ENCODE results near the gene TBC1D22A. TPM values are rescaled to one million over a fixed set of nuclear protein-coding genes. Genes with fewer than 3 reads are reported as not detected.

Gene TBC1D22A
- total RNA-seq, 1 experiment from 2014 or later = 32.6 TPM

DNA sequence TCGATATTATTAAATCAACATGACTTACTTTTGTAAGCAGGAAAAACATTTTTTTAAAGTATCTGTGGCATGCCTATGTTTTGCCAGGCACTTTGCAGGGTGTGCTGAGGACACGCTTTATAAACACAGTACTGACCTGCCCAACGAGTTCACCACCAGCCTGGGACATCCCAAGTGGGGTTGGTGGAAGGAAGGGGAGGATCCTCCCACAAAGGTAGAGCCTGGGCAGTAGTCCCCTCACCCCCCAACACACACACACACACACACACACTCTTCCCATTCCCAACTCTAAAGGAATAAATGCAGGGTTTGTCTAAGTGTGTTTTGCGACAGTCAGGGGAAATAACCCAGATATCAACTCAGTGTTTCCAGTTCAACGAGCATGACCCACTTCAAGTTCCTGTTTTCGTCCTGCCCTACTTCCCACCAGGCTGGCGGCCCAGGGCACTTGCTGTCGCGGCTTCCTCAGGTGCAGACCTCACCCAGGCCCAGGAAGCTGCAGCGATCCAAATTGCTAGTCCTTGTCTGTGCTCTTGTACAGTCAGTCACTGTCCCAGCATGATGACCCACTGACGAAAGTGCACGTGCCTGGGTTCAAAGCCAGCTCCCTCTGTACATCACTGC lies 27.5 kb upstream of the TBC1D22A start:
- intact Hi-C loops (cut with micrococcal nuclease; ENCODE audit: unreplicated experiment) = no loop called here
- Histone ChIP-seq H3K9me3 (no peaks in the 10 kb centered on the region), H3K4me1 (peaks cover 16% of the 10 kb centered on the region), H3K36me3 (ENCODE audit: control insufficient read depth, insufficient read depth, low read length) (no peaks in the 10 kb centered on the region), H3K4me3 (ENCODE audit: low read depth, low read length) (no peak overlapping the region), H3K27me3 (replicated peaks; ENCODE audit: control insufficient read depth, insufficient read depth, low read length) (no peaks in the 10 kb centered on the region)
- TF ChIP-seq, protein P1, sequence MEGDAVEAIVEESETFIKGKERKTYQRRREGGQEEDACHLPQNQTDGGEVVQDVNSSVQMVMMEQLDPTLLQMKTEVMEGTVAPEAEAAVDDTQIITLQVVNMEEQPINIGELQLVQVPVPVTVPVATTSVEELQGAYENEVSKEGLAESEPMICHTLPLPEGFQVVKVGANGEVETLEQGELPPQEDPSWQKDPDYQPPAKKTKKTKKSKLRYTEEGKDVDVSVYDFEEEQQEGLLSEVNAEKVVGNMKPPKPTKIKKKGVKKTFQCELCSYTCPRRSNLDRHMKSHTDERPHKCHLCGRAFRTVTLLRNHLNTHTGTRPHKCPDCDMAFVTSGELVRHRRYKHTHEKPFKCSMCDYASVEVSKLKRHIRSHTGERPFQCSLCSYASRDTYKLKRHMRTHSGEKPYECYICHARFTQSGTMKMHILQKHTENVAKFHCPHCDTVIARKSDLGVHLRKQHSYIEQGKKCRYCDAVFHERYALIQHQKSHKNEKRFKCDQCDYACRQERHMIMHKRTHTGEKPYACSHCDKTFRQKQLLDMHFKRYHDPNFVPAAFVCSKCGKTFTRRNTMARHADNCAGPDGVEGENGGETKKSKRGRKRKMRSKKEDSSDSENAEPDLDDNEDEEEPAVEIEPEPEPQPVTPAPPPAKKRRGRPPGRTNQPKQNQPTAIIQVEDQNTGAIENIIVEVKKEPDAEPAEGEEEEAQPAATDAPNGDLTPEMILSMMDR (IDR thresholded peaks at IDR 0.05; ENCODE audit: insufficient read depth in 1 of 2, low read depth in 1 of 2, low read length in 1 of 2, severe bottlenecking in 1 of 2, unreplicated experiment in 1 of 2) = no peak
- DNase-seq = peak in 1 of 2 experiments; percentile 23
- ChIA-PET POLR2A (no interaction called here), CTCF (no interaction called here)
- H3K4me1 Mint-ChIP-seq (ENCODE audit: low read depth, unreplicated experiment) = peaks cover 16% of the 10 kb centered on the region
- no peak overlapping the region for H3K27ac Mint-ChIP-seq (ENCODE audit: unreplicated experiment)
- H3K4me3 Mint-ChIP-seq (ENCODE audit: unreplicated experiment) = no peak overlapping the region
- H3K9me3 Mint-ChIP-seq (ENCODE audit: unreplicated experiment) = no peaks in the 10 kb centered on the region
- no TSS peak for BruUV-seq (replicated peaks)
- H3K27me3 Mint-ChIP-seq (ENCODE audit: insufficient read depth, unreplicated experiment) = no peaks in the 10 kb centered on the region
- no peaks in the 10 kb centered on the region for H3K36me3 Mint-ChIP-seq (ENCODE audit: insufficient read depth, unreplicated experiment)

DNA sequence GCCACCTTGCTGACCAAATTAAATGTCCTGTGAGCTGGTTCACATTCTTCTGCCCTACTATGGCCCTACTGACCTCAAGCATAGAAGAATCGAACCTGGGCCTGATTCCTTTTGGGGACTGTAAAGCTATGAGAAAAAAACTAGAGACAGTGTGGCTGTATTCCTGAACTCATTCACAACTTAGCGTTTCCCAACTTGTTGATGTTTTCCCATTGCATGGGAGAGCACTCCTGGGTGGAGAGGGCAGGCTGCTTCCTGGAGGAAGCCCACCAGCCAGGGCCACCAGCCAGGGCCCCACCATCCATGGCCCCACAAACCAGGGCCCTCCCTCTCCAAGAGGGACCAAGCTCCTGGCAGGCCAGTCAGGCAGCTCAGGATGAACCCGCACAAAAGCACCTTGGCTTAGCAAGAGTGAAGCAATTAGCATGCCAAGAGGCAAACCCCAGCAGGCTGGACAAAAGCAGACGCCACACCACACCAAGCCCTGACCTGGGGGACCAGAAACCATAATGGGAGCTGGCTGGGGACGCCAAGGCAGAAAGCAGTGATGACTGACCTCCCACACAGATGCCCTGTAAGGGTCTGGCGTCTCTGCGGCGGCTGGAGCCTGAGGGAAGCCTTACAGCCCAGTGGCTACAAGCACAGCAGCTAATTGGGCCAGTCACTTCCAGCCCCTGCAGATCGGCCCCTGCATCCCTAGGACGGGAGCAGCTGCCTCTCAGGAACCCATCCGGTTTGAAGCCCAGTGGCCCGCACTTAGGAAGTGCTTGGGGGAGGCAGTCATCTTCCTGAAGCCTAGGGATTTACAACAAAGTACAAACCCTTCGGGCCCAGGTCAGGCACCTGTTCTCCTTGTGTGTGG lies 26.5 kb upstream of the TBC1D22A start:
- no peaks in the 10 kb centered on the region for H3K9me3 Mint-ChIP-seq (ENCODE audit: unreplicated experiment)
- peaks cover 16% of the 10 kb centered on the region for H3K4me1 ChIP-seq
- H3K4me3 ChIP-seq (ENCODE audit: low read depth, low read length) = no peak overlapping the region
- no peaks in the 10 kb centered on the region for H3K36me3 Mint-ChIP-seq (ENCODE audit: insufficient read depth, unreplicated experiment)
- H3K27ac Mint-ChIP-seq (ENCODE audit: unreplicated experiment) = no peak overlapping the region
- TF ChIP-seq, protein P1 (IDR thresholded peaks at IDR 0.05; ENCODE audit: insufficient read depth in 1 of 2, low read depth in 1 of 2, low read length in 1 of 2, severe bottlenecking in 1 of 2, unreplicated experiment in 1 of 2) = no peak
- peak overlapping the region; percentile 82 for H3K4me3 Mint-ChIP-seq (ENCODE audit: unreplicated experiment)
- POLR2A ChIA-PET = no interaction called here
- CTCF ChIA-PET = interaction anchor here (0.6 kb wide), 1 partner anchor 421 kb away, joined by 5 read pairs; no protein-coding TSS in a partner anchor
- no peaks in the 10 kb centered on the region for H3K27me3 ChIP-seq (replicated peaks; ENCODE audit: control insufficient read depth, insufficient read depth, low read length)
- H3K27me3 Mint-ChIP-seq (ENCODE audit: insufficient read depth, unreplicated experiment) = no peaks in the 10 kb centered on the region
- intact Hi-C loops (cut with micrococcal nuclease; ENCODE audit: unreplicated experiment) = no loop called here
- no TSS peak for BruUV-seq (replicated peaks)
- peak in 1 of 2 experiments; percentile 27 for DNase-seq
- H3K36me3 ChIP-seq (ENCODE audit: control insufficient read depth, insufficient read depth, low read length) = no peaks in the 10 kb centered on the region
- H3K4me1 Mint-ChIP-seq (ENCODE audit: low read depth, unreplicated experiment) = peaks cover 21% of the 10 kb centered on the region
- H3K9me3 ChIP-seq = no peaks in the 10 kb centered on the region

DNA sequence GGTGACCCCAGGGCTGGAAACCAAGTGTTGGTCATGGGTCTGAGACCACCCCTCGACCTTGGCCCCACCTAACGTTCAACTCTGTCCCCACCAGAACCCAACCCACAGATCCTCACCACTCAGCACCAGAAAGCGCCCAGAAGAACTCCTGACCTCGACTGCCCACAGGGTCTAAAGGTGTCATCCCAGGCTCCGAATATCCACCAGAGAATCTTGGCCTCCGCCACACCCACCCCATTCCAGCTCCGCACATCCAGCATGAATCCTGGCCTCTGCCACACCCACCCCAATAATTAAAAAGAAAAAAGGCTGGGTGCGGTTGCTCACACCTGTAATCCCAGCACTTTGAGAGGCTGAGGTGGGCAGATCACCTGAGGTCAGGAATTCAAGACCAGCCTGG lies 25.7 kb upstream of the TBC1D22A start:
- TF ChIP-seq, protein P1 (IDR thresholded peaks at IDR 0.05; ENCODE audit: insufficient read depth in 1 of 2, low read depth in 1 of 2, low read length in 1 of 2, severe bottlenecking in 1 of 2, unreplicated experiment in 1 of 2) = no peak
- Mint-ChIP-seq H3K27me3 (ENCODE audit: insufficient read depth, unreplicated experiment) (no peaks in the 10 kb centered on the region), H3K4me1 (ENCODE audit: low read depth, unreplicated experiment) (peaks cover 19% of the 10 kb centered on the region), H3K27ac (ENCODE audit: unreplicated experiment) (no peak overlapping the region), H3K4me3 (ENCODE audit: unreplicated experiment) (peak overlapping the region; percentile 82), H3K9me3 (ENCODE audit: unreplicated experiment) (no peaks in the 10 kb centered on the region), H3K36me3 (ENCODE audit: insufficient read depth, unreplicated experiment) (no peaks in the 10 kb centered on the region)
- POLR2A ChIA-PET = no interaction called here
- Histone ChIP-seq H3K4me3 (ENCODE audit: low read depth, low read length) (no peak overlapping the region), H3K36me3 (ENCODE audit: control insufficient read depth, insufficient read depth, low read length) (no peaks in the 10 kb centered on the region), H3K9me3 (no peaks in the 10 kb centered on the region), H3K27me3 (replicated peaks; ENCODE audit: control insufficient read depth, insufficient read depth, low read length) (no peaks in the 10 kb centered on the region), H3K4me1 (peaks cover 16% of the 10 kb centered on the region)
- intact Hi-C loops (cut with micrococcal nuclease; ENCODE audit: unreplicated experiment) = no loop called here
- no TSS peak for BruUV-seq (replicated peaks)
- DNase-seq = no peak
- CTCF ChIA-PET = no interaction called here
